B cell (primary cell): ENCODE results near the gene ZBTB24. TPM values are rescaled to one million over a fixed set of nuclear protein-coding genes. Genes with fewer than 3 reads are reported as not detected.
A peak's percentile ranks its signal among the peaks of the same experiment; 100 is the strongest.

Source experiments
- ATAC-seq: fragments of 200-7000 bp; cut with Tn5 transposase; one replicate; pipeline ENCODE4 v1.10.0; 2021; ENCODE audit warnings: low read depth, mild to moderate bottlenecking, moderate number of reproducible peaks, moderate library complexity
- CTCF ChIA-PET: fragments of 350-600 bp; sonication (Branson Sonifier 250); formaldehyde crosslinking; loops from one replicate; lab custom pipeline; 2021; ENCODE audit warnings: antibody characterized with exemption, inconsistent platforms; lab: Charles Lee
- POLR2A ChIA-PET: fragments of 350-600 bp; sonication (Branson Sonifier 250); formaldehyde crosslinking; loops from one replicate; lab custom pipeline; 2021; ENCODE audit warnings: antibody characterized with exemption; lab: Charles Lee
- DNase-seq: peaks from one replicate; pipeline ENCODE4 v3.0.0; 2013
- H2AFZ ChIP-seq: 2 replicates; pipeline ENCODE4 v1.6.1; 2012; ENCODE audit warnings: mild to moderate bottlenecking, low read depth, low read length; ENCODE audit not compliant: insufficient read depth, poor library complexity, severe bottlenecking
- H3K27ac ChIP-seq, 2 donors: 1 replicate in 1 of 2; 2 replicates in 1 of 2; pipeline ENCODE4 v1.5.1; 2012 to 2013; ENCODE audit warnings: low read length in 2 of 2, mild to moderate bottlenecking in 2 of 2, moderate library complexity in 1 of 2
- H3K27me3 ChIP-seq, 4 experiments: fragments of 200-600 bp in 1 of 4; sonication (generic) in 1 of 4; replicated peaks in 1 of 4; 1 replicate in 2 of 4; 2 replicates in 2 of 4; pipeline versions ENCODE4 v1.6.1 to v1.7.0; 2013 to 2016; ENCODE audit warnings: low read length in 3 of 4, mild to moderate bottlenecking in 2 of 4, mixed read lengths in 1 of 4, moderate library complexity in 1 of 4; ENCODE audit not compliant: insufficient read depth in 4 of 4, control insufficient read depth in 3 of 4; ENCODE audit errors: control extremely low read depth in 1 of 4
- H3K36me3 ChIP-seq, 2 experiments: replicated peaks in 1 of 2; 1 replicate in 1 of 2; 2 replicates in 1 of 2; pipeline versions ENCODE4 v1.6.1 to v1.7.1; 2013; ENCODE audit warnings: low read length in 1 of 2; ENCODE audit not compliant: insufficient read depth in 2 of 2, control insufficient read depth in 1 of 2; ENCODE audit errors: control extremely low read depth in 1 of 2, extremely low read depth in 1 of 2
- H3K4me1 ChIP-seq, 2 donors: fragments of 200-600 bp in 1 of 2; sonication (generic) in 1 of 2; 1 replicate in 1 of 2; 2 replicates in 1 of 2; pipeline versions ENCODE4 v1.5.1 to v1.6.1; 2013 to 2017; ENCODE audit warnings: low read length in 2 of 2; ENCODE audit not compliant: control insufficient read depth in 2 of 2, insufficient read depth in 2 of 2
- H3K4me2 ChIP-seq: replicated peaks from 2 replicates; pipeline ENCODE3; 2012; ENCODE audit warnings: mild to moderate bottlenecking, low read depth, low read length; ENCODE audit not compliant: poor library complexity, severe bottlenecking
- H3K4me3 ChIP-seq, 5 experiments: fragments of 200-600 bp in 1 of 5; sonication (generic) in 1 of 5; 1 replicate in 3 of 5; 2 replicates in 2 of 5; pipeline versions ENCODE4 v1.5.1 to v1.7.0; 2011 to 2016; ENCODE audit warnings: low read length in 4 of 5, mild to moderate bottlenecking in 4 of 5, low read depth in 2 of 5, control low read depth in 1 of 5, moderate library complexity in 1 of 5; ENCODE audit not compliant: insufficient read depth in 1 of 5; ENCODE audit errors: control extremely low read depth in 1 of 5, extremely low read depth in 1 of 5
- H3K79me2 ChIP-seq: fragments of 200-600 bp; sonication (generic); one replicate; pipeline ENCODE4 v1.6.0; 2016; ENCODE audit warnings: low read length; ENCODE audit not compliant: control insufficient read depth, insufficient read depth
- H3K9ac ChIP-seq: fragments of 200-600 bp; sonication (generic); 2 replicates; pipeline ENCODE4 v1.6.1; 2017; ENCODE audit warnings: mild to moderate bottlenecking, low read length, moderate library complexity
- H3K9me3 ChIP-seq, 3 donors: one replicate each; pipeline versions ENCODE4 v1.6.1 to v1.7.1; 2013; ENCODE audit warnings: low read length in 2 of 3; ENCODE audit not compliant: control insufficient read depth in 2 of 3, insufficient read depth in 1 of 3; ENCODE audit errors: control extremely low read depth in 1 of 3
- H4K20me1 ChIP-seq: 2 replicates; pipeline ENCODE4 v1.6.0; 2012; ENCODE audit warnings: mild to moderate bottlenecking, low read length; ENCODE audit not compliant: insufficient read depth, control insufficient read depth, poor library complexity, severe bottlenecking
- H3K27ac Mint-ChIP-seq: one replicate; pipeline ENCODE4 v1.8.0; 2021; ENCODE audit warnings: mixed read lengths
- H3K27me3 Mint-ChIP-seq: one replicate; pipeline ENCODE4 v1.8.0; 2021; ENCODE audit warnings: mixed read lengths
- H3K4me1 Mint-ChIP-seq: one replicate; pipeline ENCODE4 v1.8.0; 2021; ENCODE audit warnings: mixed read lengths
- H3K4me3 Mint-ChIP-seq: one replicate; pipeline ENCODE4 v1.8.0; 2021; ENCODE audit warnings: mixed read lengths
- H3K9me3 Mint-ChIP-seq: one replicate; pipeline ENCODE4 v1.8.0; 2022; ENCODE audit warnings: mixed read lengths; ENCODE audit not compliant: insufficient read depth
- EZH2 ChIP-seq: IDR thresholded peaks from 2 replicates; pipeline ENCODE4 v1.6.1; 2012; ENCODE audit warnings: borderline replicate concordance, low read depth, mild to moderate bottlenecking, moderate library complexity, low read length; ENCODE audit not compliant: insufficient read depth, poor library complexity, severe bottlenecking
- WGBS: methylation state at CpG from one replicate; pipeline ENCODE4 v1.1.5; 2013; ENCODE audit warnings: missing lambda C conversion rate; ENCODE audit not compliant: insufficient coverage; 5-methylcytosine and 5-hydroxymethylcytosine counted together
- intact Hi-C: fragments of 100-400 bp; cut with micrococcal nuclease; formaldehyde crosslinking; loops from one replicate; pipeline ENCODE4 v1.10.0; 2022
- polyA plus RNA-seq: library from polyadenylated mRNA; depleted of rRNA; stranded (reverse); fragments of >200 nt; gene quantifications from 2 replicates; pipeline ENCODE4 v1.2.3, GENCODE V29; 2012
- total RNA-seq, 2 donors: library from RNA; stranded (reverse); fragments of 120-200 nt in 1 of 2; gene quantifications; 1 replicate in 1 of 2; 2 replicates in 1 of 2; pipeline versions ENCODE4 v1.2.3 to v1.2.4, GENCODE V29; 2013 to 2022
- TF ChIP-seq, protein P1 (sequence below): fragments of 200-600 bp; IDR thresholded peaks from one replicate; pipeline ENCODE4 v1.8.0; 2022; ENCODE audit warnings: antibody characterized with exemption, mild to moderate bottlenecking

ZBTB24 gene
- total and polyA plus RNA-seq, 2 donors (not counting 1 experiment from before 2014, with no cell fraction given): 10.6 to 31.4 TPM

DNA sequence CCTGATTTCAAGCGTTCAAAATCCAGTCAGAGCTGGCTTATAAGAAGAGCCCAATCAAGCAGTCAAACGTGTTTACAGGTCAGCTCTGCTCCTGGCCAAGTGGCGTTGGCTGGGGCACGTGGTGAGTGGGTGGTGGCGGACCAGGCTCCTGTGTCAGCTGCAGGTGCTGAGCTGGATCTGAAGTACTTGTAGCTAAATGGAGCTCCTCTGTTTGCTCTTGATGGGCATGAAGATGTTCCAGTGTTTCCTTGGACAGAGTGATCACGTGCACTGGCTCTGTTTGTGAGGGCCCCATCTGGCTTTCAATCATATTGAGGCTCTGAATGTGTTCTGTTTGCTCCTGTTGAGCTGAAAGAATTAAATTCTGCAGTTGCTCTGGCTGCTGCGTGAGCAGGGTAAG lies 17.2 kb downstream of the ZBTB24 start:
- no peaks in the 10 kb centered on the region for H3K9me3 Mint-ChIP-seq
- Histone ChIP-seq H3K79me2 (peaks cover 63% of the 10 kb centered on the region), H3K27ac (no peak overlapping the region), H3K36me3 (peaks cover 0 to 87% of the 10 kb centered on the region in 2 experiments), H3K4me2 (no peak overlapping the region), H3K4me3 (no peak overlapping the region), H3K4me1 (peaks cover 0 to 5% of the 10 kb centered on the region in 2 donors), H4K20me1 (peaks cover 34% of the 10 kb centered on the region), H3K27me3 (no peaks in the 10 kb centered on the region), H2AFZ (no peak overlapping the region), H3K9me3 (peaks cover 0 to 2% (median 0%) of the 10 kb centered on the region in 3 donors), H3K9ac (no peak overlapping the region)
- no peak for TF ChIP-seq EZH2
- TF ChIP-seq, protein P1, sequence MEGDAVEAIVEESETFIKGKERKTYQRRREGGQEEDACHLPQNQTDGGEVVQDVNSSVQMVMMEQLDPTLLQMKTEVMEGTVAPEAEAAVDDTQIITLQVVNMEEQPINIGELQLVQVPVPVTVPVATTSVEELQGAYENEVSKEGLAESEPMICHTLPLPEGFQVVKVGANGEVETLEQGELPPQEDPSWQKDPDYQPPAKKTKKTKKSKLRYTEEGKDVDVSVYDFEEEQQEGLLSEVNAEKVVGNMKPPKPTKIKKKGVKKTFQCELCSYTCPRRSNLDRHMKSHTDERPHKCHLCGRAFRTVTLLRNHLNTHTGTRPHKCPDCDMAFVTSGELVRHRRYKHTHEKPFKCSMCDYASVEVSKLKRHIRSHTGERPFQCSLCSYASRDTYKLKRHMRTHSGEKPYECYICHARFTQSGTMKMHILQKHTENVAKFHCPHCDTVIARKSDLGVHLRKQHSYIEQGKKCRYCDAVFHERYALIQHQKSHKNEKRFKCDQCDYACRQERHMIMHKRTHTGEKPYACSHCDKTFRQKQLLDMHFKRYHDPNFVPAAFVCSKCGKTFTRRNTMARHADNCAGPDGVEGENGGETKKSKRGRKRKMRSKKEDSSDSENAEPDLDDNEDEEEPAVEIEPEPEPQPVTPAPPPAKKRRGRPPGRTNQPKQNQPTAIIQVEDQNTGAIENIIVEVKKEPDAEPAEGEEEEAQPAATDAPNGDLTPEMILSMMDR: no peak
- intact Hi-C loops: no loop called here
- ChIA-PET POLR2A (interaction anchor here (1.5 kb wide), 1 partner anchor 10 kb away, joined by 5 read pairs; the partner anchor contains the start of gene MICAL1), CTCF (no interaction called here)
- peaks cover 46% of the 10 kb centered on the region for H3K4me1 Mint-ChIP-seq
- 94% methylated on average over 7 of the region's 7 CpGs for WGBS
- ATAC-seq: no peak
- DNase-seq: no peak
- H3K27ac Mint-ChIP-seq: peak overlapping the region; percentile 7
- H3K4me3 Mint-ChIP-seq: no peak overlapping the region
- no peaks in the 10 kb centered on the region for H3K27me3 Mint-ChIP-seq

DNA sequence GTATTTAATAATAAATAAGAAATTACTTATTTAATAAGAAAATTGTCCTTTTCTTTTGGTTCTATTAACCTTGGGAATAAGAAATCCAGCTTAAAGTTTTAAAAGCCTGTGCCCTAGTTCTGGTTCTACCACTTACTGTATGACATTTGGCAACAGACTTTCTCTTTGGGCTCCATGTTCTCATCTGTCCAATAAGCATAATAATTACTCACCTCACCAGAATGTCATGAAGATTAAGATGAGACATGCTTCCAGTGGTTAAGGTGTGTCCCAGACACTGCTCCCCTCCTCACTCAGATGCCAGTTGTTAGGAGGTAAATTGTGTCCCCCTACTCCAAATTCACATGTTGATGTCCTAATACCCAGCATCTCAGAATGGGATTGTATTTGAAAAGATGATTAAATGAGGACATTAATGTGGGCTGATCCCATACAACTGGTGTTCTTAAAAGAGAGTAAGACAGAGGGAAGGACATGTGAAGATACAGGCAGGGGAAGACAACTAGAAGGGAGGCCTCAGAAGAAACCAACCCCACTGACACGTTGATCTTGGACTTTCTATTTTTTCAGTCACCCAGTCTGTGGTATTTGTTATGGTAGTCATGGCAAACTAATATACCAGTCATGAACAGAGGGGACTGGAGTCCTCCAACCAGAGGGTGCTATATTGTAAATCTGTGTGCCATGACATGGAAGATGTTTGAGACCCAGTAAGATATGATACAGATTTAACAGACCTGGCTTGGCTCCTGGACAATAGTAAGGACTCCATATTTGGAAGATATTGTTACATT lies 21.1 kb downstream of the ZBTB24 start:
- H3K27me3 Mint-ChIP-seq: no peaks in the 10 kb centered on the region
- H3K4me3 ChIP-seq: no peak overlapping the region
- WGBS: no CpG with 5 or more reads among the region's 1 CpG
- H3K9ac ChIP-seq: no peak overlapping the region
- DNase-seq (peak; percentile 25), ATAC-seq (no peak)
- peak overlapping the region; percentile 68 for H3K27ac Mint-ChIP-seq
- H3K27me3 ChIP-seq: no peaks in the 10 kb centered on the region
- H4K20me1 ChIP-seq: peaks cover 5% of the 10 kb centered on the region
- H3K27ac ChIP-seq: peak overlapping the region in 1 of 2 donors; percentile 71
- H2AFZ ChIP-seq: no peak overlapping the region
- intact Hi-C loops: no loop called here
- TF ChIP-seq, protein P1: no peak
- TF ChIP-seq EZH2: no peak
- peaks cover 32 to 41% of the 10 kb centered on the region in 2 donors for H3K4me1 ChIP-seq
- H3K79me2 ChIP-seq: peaks cover 25% of the 10 kb centered on the region
- ChIA-PET POLR2A (no interaction called here), CTCF (interaction anchor here (1.0 kb wide), 1 partner anchor 11 kb away, joined by 3 read pairs; no protein-coding TSS in a partner anchor)
- no peaks in the 10 kb centered on the region for H3K9me3 Mint-ChIP-seq
- H3K36me3 ChIP-seq: peaks cover 0 to 49% of the 10 kb centered on the region in 2 experiments
- no peak overlapping the region for H3K4me2 ChIP-seq
- H3K4me1 Mint-ChIP-seq: peaks cover 68% of the 10 kb centered on the region
- no peak overlapping the region for H3K4me3 Mint-ChIP-seq
- H3K9me3 ChIP-seq: peaks cover 0 to 2% (median 0%) of the 10 kb centered on the region in 3 donors
